Measurements from ENCODE around the gene DLD.

- TF ChIP-seq REST (IDR thresholded peaks at IDR 0.05) (no peak), CTCF (IDR thresholded peaks at IDR 0.05; ENCODE audit: low read depth, low read length, missing input control) (no peak), GABPA (IDR thresholded peaks at IDR 0.05 in 1 of 2, conservative IDR thresholded peaks at IDR 0.05 in 1 of 2) (no peak), ATF3 (IDR thresholded peaks at IDR 0.05) (no peak), YY1 (IDR thresholded peaks at IDR 0.05) (no peak), TAF1 (conservative IDR thresholded peaks at IDR 0.05) (no peak)
These were observed 70.4 kb downstream of the DLD start for GRCh38 chr7:107961405-107961804.

All from liver (tissue), 3 donors.